Amniotic stem cell (primary cell): Measurements from ENCODE around the gene MACROD1.

Experiments used
- DNase-seq: peaks from one replicate; lab custom pipeline; 2025; lab: John Stamatoyannopoulos, UW

Gene MACROD1

DNA sequence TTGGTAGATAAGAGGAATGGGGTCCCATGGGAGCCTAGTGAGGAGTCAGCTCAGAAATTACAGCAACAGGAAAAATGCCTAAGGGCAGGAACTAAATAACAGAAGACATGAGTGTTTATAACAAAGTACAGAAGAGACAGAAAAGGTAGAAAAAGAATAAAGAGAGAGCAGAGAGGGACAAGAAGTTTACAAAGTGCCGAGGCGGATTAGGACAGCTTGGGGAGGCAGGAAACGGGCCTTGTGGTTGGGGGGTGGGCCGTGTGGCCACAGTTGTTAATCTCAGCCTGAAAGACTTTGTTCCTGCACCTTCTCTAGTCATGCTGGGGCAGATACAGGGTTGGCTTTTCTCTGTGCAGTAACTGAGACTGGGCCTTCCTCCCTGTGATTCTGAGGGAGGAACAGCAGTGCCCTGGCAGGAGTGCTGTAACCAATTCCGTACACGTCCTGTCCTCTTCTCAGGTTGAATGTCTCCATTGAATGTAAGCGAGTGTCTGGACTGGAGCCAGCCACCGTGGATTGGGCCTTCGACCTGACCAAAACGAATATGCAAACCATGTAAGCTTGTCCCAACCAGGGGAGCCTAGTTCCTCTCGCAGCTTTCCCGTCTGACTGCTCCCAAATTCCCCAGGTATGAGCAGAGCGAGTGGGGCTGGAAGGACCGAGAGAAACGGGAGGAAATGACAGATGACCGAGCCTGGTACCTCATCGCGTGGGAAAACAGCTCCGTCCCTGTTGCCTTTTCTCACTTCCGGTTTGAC is 214.0 kb downstream of the MACROD1 start:
- DNase-seq, result no peak
